Right lobe of liver (tissue), 6 donors: ENCODE measurements around the gene ATF4. TPM values are rescaled to one million over a fixed set of nuclear protein-coding genes. Genes with fewer than 3 reads are reported as not detected.

Experiments used
- ATAC-seq, 4 donors: fragments of 200-7000 bp; cut with Tn5 transposase; one replicate each; pipeline ENCODE4 v1.9.1; 2020; ENCODE audit warnings: mild to moderate bottlenecking in 4 of 4, moderate library complexity in 4 of 4
- DNase-seq, 3 donors: peaks; one replicate each; pipeline ENCODE4 v3.0.0-alpha.2; 2020
- H3K27ac ChIP-seq, 3 donors: fragments of 200-600 bp; one replicate each; pipeline ENCODE4 v1.8.0; 2022
- H3K27me3 ChIP-seq, 2 donors: fragments of 200-600 bp; one replicate each; pipeline ENCODE4 v1.8.0; 2022
- H3K36me3 ChIP-seq, 4 donors: fragments of 200-600 bp; sonication (generic) in 1 of 4; one replicate each; pipeline versions ENCODE4 v1.5.1 to v1.8.0; 2017 to 2022; ENCODE audit warnings: control low read depth in 1 of 4
- H3K4me1 ChIP-seq, 4 donors: fragments of 200-600 bp; sonication (generic) in 1 of 4; one replicate each; pipeline versions ENCODE4 v1.5.1 to v1.8.0; 2017 to 2022; ENCODE audit warnings: control low read depth in 1 of 4
- H3K4me3 ChIP-seq, 3 donors: fragments of 200-600 bp; one replicate each; pipeline ENCODE4 v1.8.0; 2022
- H3K9me3 ChIP-seq, 4 donors: fragments of 200-600 bp; sonication (generic) in 1 of 4; one replicate each; pipeline versions ENCODE4 v1.5.1 to v1.8.0; 2017 to 2022; ENCODE audit warnings: control low read depth in 1 of 4
- CTCF ChIP-seq, 4 donors: fragments of 200-600 bp in 3 of 4; fragments of 450-650 bp in 1 of 4; IDR thresholded peaks; one replicate each; pipeline versions ENCODE4 v1.5.1 to v1.8.0; 2016 to 2022; ENCODE audit warnings: antibody characterized with exemption in 4 of 4, mild to moderate bottlenecking in 2 of 4
- POLR2A ChIP-seq: fragments of 450-650 bp; IDR thresholded peaks from one replicate; pipeline ENCODE4 v1.6.1; 2017; ENCODE audit warnings: antibody characterized with exemption, mild to moderate bottlenecking
- WGBS: methylation state at CpG from one replicate; pipeline ENCODE4 v1.1.6; 2018; ENCODE audit warnings: low coverage, low lambda C conversion rate; ENCODE audit not compliant: insufficient coverage; ENCODE audit errors: missing lambda C conversion rate; 5-methylcytosine and 5-hydroxymethylcytosine counted together
- intact Hi-C, 2 donors: fragments of 100-400 bp; cut with DNase I; formaldehyde crosslinking; loops; one replicate each; pipeline versions ENCODE4 v1.11.2 to v1.14.1; 2022
- total RNA-seq, 6 experiments: library from RNA; depleted of rRNA in 2 of 6; stranded (reverse); fragments of >200 nt in 2 of 6; fragmentation: NEBNext Ultra II Directional in 3 of 6; extraction: Animal tissue kit (Norgen Biotek cat#: 25700) in 3 of 6; gene quantifications; one replicate each; pipeline versions ENCODE4 v1.1.0 to v1.2.4, GENCODE V29; 2016 to 2023
- donor health status: DM: no; HTN: yes; CAD: no.
- donor health status: DM: no; HTN: no; CAD: no.
- donor health status: DM: no; HTN: no; CAD: no.
- donor health status: DM: no; HTN: yes; CAD: no.
- donor health status: DM: no; HTN: yes; CAD: no.

The ATF4 gene
- total RNA-seq, 6 experiments from 2014 or later, result 114 to 187 (median 157) TPM

GRCh38 chr22:39514373-39514973, 5.9 kb upstream of the ATF4 start:
- ATAC-seq (peak; percentile 49 to 66 (median 60)), DNase-seq (peak in 1 of 3 donors; percentile 56)
- intact Hi-C loops, result no loop called here
- peaks cover 0 to 9% (median 4%) of the 10 kb centered on the region in 4 donors for H3K4me1 ChIP-seq
- H3K9me3 ChIP-seq, result no peaks in the 10 kb centered on the region
- H3K27ac ChIP-seq, result no peak overlapping the region
- H3K4me3 ChIP-seq, result no peak overlapping the region
- WGBS, result 44% methylated on average over 8 of the region's 8 CpGs
- TF ChIP-seq CTCF (IDR thresholded peaks at IDR 0.05) (peak; percentile 64 to 74 (median 66)), POLR2A (no peak)
- peaks cover 18 to 63% (median 38%) of the 10 kb centered on the region in 4 donors for H3K36me3 ChIP-seq
- H3K27me3 ChIP-seq, result no peaks in the 10 kb centered on the region

- Histone ChIP-seq H3K36me3 (peaks cover 15 to 55% (median 34%) of the 10 kb centered on the region in 4 donors), H3K27me3 (no peaks in the 10 kb centered on the region), H3K4me3 (no peak overlapping the region), H3K4me1 (peaks cover 0 to 9% (median 4%) of the 10 kb centered on the region in 4 donors), H3K27ac (no peak overlapping the region), H3K9me3 (no peaks in the 10 kb centered on the region)
- no peak for ATAC-seq
- 80% methylated on average over 6 of the region's 12 CpGs for WGBS
- intact Hi-C loops, result no loop called here
- DNase-seq, result peak in 1 of 3 donors; percentile 15
- TF ChIP-seq CTCF (IDR thresholded peaks at IDR 0.05), result no peak
- TF ChIP-seq POLR2A, result no peak
Measured at GRCh38 chr22:39515266-39516050, 4.9 kb upstream of the ATF4 start.

GRCh38 chr22:39517470-39517869, 2.9 kb upstream of the ATF4 start:
- H3K4me3 ChIP-seq, result no peak overlapping the region
- no peaks in the 10 kb centered on the region for H3K9me3 ChIP-seq
- no peak for ATAC-seq
- H3K27me3 ChIP-seq, result no peaks in the 10 kb centered on the region
- H3K4me1 ChIP-seq, result peaks cover 0 to 21% (median 9%) of the 10 kb centered on the region in 4 donors
- intact Hi-C loops, result no loop called here
- no CpG with 5 or more reads among the region's 3 CpGs for WGBS
- H3K36me3 ChIP-seq, result peaks cover 18 to 50% (median 32%) of the 10 kb centered on the region in 4 donors
- DNase-seq, result peak in 1 of 3 donors; percentile 5
- TF ChIP-seq POLR2A (no peak), CTCF (IDR thresholded peaks at IDR 0.05) (no peak)
- H3K27ac ChIP-seq, result no peak overlapping the region

GRCh38 chr22:39518144-39518786, 2.1 kb upstream of the ATF4 start:
- H3K27ac ChIP-seq, result no peak overlapping the region
- H3K4me3 ChIP-seq, result no peak overlapping the region
- DNase-seq (peak in 1 of 3 donors; percentile 9), ATAC-seq (no peak)
- peaks cover 21 to 51% (median 34%) of the 10 kb centered on the region in 4 donors for H3K36me3 ChIP-seq
- TF ChIP-seq POLR2A (no peak), CTCF (IDR thresholded peaks at IDR 0.05) (no peak)
- WGBS, result 45% methylated on average over 4 of the region's 5 CpGs
- H3K9me3 ChIP-seq, result no peaks in the 10 kb centered on the region
- H3K27me3 ChIP-seq, result no peaks in the 10 kb centered on the region
- intact Hi-C loops, result no loop called here
- peaks cover 0 to 28% (median 13%) of the 10 kb centered on the region in 4 donors for H3K4me1 ChIP-seq
